ENCODE data around the gene OR10G7.

OR10G7 gene

GRCh38 chr11:124041254-124041653 lies at the start of gene OR10G7:
TSS of gene OR10G7 (minus strand) at chr11:124041325. CDS start at chr11:124039001, 2,324 bp downstream.
- no peak for DNase-seq

- no peak for DNase-seq
These were observed 45.1 kb upstream of the OR10G7 start for GRCh38 chr11:124085997-124086846.

- no peak for DNase-seq
These were observed 44.5 kb upstream of the OR10G7 start for GRCh38 chr11:124085583-124085982.

- no peak for DNase-seq
These were observed 41.2 kb upstream of the OR10G7 start for GRCh38 chr11:124082371-124082770.

GRCh38 chr11:124081483-124081882 lies 40.4 kb upstream of the OR10G7 start:
- no peak for DNase-seq

GRCh38 chr11:124080327-124081001 lies 39.3 kb upstream of the OR10G7 start:
- no peak for DNase-seq

- no peak for DNase-seq
These were observed 38.7 kb upstream of the OR10G7 start for GRCh38 chr11:124079631-124080326.

GRCh38 chr11:124078591-124078990 lies 37.5 kb upstream of the OR10G7 start:
- DNase-seq = no peak

GRCh38 chr11:124077266-124077665 lies 36.1 kb upstream of the OR10G7 start:
- no peak for DNase-seq

GRCh38 chr11:124075841-124076651 lies 34.9 kb upstream of the OR10G7 start:
- peak; percentile 15 for DNase-seq

- no peak for DNase-seq
These were observed 34.3 kb upstream of the OR10G7 start for GRCh38 chr11:124075492-124075840.

GRCh38 chr11:124074554-124074953 lies 33.4 kb upstream of the OR10G7 start:
- DNase-seq = no peak

GRCh38 chr11:124072147-124072546 lies 31.0 kb upstream of the OR10G7 start:
- no peak for DNase-seq

- DNase-seq = no peak
These were observed 30.5 kb upstream of the OR10G7 start for GRCh38 chr11:124071623-124071948.

GRCh38 chr11:124070915-124071622 lies 29.9 kb upstream of the OR10G7 start:
- peak; percentile 76 for DNase-seq

- DNase-seq = peak; percentile 63
These were observed 28.6 kb upstream of the OR10G7 start for GRCh38 chr11:124069429-124070401.

GRCh38 chr11:124068601-124069110 lies 27.5 kb upstream of the OR10G7 start:
- no peak for DNase-seq

- DNase-seq = no peak
These were observed 11.8 kb upstream of the OR10G7 start for GRCh38 chr11:124052966-124053365.

- no peak for DNase-seq
These were observed 9.6 kb upstream of the OR10G7 start for GRCh38 chr11:124050748-124051147.

GRCh38 chr11:124043420-124043819 lies 2.3 kb upstream of the OR10G7 start:
- no peak for DNase-seq

- DNase-seq = no peak
These were observed 1.6 kb downstream of the OR10G7 start for GRCh38 chr11:124039557-124039956.

All from activated CD4-positive, alpha-beta T cell treated with anti-CD3 and anti-CD28 coated beads for 48 hours (primary cell).